HuH-7.5 (cell line): Measurements from ENCODE around the gene SNED1.

Experiments
- DNase-seq: peaks from one replicate; pipeline ENCODE4 v3.0.0; 2011; ENCODE audit warnings: low spot score

Gene SNED1

DNA sequence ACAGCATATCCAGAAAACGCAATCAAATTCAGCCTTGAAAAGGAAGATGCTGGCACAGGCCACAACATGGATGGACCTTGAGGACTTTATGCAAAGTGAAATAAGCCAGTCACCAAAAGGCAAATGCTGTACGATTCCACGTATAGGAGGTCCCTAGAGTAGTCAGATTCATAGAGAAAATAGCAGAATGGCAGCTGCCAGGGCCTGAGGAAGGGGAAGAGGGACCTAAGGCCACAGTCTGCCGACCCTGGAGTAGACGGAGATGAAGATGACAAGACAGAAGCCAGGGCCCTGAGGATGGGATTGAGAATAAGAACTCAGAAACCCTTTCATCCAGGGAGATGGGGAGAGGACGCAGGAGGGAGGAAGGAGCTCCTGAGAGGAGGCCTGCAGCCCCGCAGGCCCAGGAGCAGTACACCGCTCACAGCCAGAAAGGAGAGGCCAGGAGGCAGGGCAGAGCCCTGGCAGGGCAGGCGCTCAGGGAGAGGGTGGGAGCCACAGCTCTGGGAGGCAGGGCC, 111.7 kb downstream of the SNED1 start:
- DNase-seq: no peak

DNA sequence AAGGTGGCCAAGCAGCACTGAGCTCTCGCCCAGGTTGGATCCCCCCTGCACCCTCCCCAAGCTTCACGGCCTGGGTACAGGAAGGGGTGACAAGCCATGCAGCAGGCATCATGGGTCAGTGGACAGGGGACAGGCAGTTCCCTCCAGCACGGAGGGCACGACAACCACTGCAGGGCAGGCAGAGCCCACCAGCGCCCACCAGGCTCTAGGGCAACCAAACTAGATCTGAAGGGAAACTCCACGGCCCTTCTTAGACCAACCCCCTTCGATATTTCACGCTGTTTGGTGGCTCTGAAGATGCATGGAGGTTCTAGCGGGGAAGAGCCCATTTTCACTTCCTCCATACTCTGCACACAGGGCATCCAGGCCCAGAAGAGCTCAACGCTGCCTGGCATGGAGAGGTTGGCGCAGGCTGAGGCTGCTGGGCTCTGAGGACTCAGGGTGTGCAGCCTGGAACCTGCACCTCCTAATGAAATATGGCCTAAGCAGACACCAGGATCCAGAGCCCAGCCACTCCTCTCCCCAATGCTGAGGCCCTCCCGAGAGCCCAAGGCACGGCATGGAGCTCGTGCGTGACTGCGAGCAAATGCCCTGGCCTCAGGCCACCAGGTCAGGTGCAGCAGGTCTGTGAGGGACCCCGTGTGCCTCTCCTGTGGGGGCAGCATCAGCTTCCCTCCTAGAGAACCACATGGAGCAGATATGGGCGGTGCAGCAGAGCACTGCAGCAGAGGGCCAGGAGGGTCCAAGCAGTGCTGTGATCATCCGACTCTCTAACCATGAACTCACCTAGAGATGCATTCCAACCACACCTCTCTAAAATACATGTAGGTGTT, 112.4 kb downstream of the SNED1 start:
- DNase-seq: no peak

DNA sequence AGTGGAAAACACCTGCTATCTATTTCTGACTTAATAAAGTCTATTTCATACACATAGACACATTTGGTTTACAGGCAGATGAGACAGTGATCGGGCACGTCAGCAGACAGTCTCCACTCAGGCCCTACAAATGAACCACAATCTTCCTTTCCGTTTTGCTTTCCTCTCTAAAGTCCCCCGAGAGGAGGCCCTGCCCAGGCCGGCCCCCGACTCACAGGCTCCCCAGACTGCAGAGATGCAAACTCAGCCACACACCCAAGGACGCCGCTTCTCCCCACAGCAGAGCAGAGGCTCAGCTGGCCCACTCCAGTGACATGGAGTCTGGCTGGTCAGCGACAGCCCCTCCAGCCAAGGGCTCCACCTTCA, 113.0 kb downstream of the SNED1 start:
- DNase-seq: no peak

DNA sequence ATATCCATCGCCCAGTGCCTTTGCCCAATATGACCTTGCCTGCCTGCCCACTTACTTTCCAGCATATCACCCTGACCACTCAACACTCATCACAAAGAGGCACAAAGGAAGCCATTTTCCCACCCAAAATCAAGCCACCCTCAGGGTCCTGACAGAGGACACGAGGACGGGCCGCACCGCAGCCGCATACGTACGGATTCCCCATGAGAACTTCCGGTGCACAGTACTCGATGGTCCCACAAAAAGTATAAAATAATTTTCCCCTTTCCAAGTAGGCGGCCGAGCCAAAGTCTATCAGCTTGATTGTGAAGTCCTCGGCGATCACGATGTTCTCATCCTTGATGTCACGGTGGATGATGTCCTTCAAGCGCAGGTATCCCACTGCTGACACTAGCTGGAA, 113.6 kb downstream of the SNED1 start:
- no peak for DNase-seq

DNA sequence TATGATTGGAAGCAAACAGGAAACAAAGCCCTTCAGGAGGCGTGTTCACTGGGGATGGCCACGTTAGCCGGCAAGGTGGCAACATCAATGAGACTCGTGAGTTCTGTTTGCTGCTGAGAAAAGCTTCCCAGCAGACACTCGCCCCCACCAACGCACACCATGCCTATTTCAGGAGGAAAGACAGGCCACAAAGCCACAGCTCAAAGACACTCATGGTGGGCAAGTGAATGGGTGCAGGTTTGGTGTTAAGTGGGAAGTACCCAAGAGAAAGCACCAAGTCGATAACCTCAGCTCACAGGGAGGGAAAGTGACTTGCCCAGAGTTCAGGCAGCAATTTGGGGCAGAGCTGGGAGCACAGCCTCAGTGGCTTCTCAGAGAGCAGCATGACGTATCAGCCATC, 114.2 kb downstream of the SNED1 start:
- DNase-seq: no peak

DNA sequence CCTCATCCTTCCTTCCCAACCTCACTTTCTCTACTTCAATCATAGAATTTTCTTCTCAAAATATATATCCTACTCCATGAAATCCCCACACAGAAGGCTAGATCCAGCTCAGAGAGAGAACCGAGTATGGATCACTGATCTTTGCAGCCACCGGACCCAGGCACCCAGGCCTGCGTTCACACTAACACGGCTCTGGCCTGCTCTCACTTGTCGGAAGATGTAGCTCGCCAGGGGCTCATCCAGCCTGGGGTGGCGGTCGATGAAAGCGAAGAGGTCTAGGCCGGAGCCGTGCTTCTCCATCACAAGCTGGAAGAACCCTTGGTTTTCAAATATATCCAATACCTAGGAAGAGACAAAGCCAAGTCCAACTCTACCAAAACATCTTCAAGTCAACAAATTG, 116.4 kb downstream of the SNED1 start:
- DNase-seq: no peak

DNA sequence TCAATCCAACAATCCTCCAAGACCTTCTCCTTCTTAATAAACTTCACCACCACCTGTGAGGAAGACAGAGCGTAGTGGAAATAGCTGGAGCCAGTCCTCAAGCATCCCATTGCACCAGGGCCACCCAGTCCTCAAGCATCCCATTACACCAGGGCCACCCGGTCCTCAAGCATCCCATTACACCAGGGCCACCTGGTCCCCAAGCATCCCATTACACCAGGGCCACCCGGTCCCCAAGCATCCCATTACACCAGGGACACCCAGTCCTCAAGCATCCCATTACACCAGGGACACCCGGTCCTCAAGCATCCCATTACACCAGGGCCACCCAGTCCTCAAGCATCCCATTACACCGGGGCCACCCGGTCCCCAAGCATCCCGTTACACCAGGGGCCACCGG, 116.9 kb downstream of the SNED1 start:
- DNase-seq: no peak

DNA sequence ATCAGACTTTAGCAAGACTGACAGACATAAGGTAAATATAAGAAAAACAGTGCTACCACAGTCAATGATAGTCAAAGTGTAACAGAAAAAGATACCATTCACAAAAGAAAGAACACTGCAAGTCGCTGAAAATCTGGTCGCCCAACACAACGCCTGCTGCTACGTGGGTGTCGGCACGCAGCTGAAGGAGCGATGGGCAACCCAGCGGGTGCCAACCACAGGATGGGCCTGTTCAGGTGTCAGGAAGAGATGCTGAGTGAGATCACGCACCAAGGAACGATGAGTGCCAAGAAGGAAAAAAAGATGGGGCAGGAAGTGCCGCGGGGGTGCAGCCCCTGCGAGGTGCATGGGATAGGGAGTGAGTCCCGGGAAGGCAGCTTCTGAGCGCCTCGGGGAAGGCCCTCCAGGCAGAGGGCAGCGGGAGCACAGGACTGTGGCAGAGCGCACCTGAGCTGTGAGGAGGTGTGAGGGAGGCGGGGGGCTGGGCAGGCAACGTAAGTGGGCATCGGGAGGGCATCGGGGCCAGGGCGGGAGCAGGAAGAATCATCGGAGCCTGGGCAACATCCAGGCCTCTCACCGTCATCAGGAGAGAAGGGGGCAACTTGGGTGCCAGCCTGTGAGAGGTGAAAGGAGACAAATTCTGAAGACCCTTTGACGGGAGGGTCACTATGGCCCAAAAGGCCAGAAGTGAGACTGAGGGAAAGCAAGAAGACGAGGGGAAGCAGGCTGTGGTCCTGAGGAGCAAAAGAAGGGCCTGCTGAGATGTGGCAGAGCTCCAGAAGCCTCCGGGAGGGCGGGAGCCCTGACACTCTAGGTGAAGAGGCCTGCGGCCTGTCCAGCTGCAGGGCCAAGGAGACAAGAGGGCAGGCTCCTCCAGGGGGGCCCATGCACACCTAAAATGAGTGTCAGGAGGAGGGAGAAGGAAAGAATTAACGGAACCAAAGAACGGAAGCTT, 118.5 kb downstream of the SNED1 start:
- no peak for DNase-seq

DNA sequence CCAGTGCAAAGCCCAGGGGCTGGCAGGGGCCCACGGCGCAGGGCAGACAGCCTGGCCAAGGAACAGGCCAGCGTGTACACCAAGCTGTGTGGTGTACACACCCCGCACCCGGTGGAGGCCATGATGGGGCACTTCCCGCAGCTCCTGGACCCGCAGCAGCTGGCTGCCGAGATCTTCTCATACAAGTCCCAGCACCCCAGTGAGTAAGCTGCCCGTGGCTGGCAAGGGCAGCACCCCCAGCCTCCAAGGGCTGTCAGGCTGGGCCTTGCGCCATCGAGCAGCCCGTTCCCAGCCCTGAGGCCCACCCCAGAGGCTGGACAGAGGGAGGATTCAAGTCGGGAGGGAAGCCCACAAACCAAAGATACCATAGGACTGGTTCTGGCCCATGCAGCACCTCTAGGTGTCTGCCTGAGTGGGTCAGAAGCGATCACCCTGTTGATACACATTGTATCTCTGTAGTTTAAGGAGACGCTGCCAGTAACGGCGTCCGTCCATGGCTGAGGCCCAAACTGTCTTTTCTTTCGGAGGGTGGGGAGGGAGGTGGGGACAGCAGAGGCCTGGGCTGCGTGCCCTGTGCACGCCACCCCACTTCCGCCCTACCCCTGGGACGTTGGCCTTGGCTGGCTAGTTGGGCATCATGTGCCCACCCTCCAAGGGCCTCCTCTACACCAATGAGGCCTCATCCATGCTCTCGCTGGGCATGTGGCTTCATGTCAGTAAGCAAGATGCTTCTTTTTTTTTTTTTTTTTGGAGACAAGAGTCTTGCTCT, 120.5 kb downstream of the SNED1 start:
- DNase-seq: no peak

DNA sequence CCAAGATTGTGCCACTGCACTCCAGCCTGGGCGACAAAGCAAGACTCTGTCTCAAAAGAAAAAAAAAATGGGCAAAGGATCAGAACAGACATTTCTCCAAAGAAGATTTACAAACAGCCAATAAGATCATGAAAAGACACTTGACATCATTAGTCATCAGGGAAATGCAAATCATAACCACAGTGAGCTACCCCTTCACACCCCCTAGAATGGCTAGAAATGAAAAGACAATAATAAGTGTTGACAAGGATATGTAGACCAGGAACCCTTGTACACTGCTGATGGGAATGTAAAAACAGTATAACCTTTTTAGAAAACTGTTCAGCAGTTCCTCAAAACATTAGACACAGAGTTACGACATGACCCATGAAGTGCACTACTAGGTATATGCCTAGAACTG, 122.0 kb downstream of the SNED1 start:
- no peak for DNase-seq

DNA sequence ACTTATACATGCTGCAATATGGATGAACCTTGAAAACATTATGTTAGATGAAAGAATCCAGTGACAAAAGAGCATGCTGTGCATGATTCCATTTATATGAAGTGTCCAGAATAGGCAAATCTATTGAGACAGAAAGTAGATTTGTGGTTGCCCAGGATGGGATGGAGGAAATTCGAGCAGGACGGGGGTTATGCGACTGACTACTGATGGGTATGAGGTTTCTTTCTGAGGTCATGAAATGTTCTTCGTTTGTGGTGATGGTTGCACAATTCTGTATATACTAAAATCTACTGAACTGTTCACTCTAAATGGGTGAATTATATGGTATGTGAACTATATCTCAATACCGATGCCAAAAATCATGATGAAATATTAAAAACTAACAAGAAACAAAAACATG, 122.6 kb downstream of the SNED1 start:
- DNase-seq: no peak

DNA sequence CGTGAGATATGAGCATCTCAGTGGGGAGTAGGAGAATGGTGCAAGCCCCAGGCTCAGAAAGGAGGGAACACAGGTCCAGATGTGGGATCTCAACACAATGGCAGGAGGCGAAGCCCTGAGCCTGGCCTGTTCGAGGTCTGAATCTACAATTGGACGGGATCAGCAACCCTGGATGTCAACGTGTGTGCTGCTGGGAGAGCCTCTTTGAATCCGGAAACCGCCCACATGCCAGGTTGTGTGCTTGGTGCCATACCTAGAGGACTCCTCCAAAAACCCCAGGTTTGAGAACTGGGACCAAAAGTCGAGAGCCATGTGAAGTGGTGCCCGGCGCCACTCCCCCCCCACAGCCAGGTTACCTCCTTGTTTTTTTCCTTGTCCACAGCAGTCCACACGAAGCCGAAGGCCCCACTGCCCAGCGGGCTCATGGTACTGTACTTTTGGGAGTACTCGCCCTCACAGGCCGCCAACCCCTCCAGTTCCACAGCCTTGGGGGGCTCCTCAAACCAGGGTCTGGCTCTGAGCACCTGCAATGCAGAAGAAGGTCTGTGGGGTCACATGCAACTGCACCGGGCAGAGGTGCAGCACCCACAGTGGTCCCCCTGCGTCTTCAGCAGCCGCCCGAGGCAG, 124.1 kb downstream of the SNED1 start:
- no peak for DNase-seq

DNA sequence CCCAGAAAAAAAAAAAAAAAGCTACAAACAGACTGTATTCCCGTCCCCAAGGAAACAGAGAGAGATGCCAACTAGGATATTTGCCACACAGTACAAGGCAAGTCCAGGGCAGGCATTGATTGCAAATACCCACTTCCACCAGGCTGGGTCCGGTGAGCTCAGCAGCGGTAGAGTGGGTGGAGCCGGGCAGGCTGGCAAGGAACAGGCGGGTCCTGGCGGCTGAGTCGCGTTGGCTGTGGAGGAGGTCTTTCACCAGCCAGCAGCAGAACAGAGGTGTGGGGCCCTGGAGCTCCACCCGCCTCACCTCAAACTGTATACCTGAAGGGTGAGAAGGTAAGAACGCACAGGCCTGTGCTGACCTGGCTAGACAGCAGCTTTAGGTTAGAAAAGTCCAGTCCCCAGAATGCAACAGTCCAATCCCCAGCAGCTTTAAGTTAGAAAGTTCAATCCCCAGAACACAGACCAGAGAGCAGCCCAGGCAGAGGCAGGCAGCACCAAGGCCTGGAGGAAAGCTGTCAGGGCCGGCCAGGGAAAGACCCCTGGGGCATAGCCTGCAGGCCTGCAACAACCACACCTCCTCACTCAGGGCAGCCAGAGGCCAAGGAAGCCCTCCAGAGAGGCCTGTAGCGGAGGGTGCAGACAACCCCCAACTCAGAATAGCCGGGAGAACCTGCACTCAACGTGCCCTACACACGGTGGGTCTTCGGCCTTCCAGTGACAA, 125.6 kb downstream of the SNED1 start:
- no peak for DNase-seq

DNA sequence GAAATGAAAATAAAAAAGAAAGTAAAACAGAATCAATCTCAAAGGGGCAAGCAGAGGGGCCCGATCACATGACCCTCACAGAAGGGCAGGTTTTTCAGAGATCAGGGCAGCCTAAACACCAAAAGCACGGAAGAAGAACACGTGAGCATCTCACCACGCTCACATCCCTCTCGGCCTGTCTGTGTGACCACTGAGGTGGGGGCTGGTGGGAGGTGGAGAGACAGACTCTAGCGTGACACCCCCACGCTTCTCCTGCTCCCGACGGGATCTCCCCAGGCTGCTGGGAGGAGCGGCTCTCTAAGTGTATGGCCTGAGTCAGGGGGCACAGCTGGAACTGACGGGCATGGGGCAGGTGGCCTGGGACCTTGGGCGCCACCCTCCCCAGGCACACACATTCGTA, 127.2 kb downstream of the SNED1 start:
- DNase-seq: no peak

DNA sequence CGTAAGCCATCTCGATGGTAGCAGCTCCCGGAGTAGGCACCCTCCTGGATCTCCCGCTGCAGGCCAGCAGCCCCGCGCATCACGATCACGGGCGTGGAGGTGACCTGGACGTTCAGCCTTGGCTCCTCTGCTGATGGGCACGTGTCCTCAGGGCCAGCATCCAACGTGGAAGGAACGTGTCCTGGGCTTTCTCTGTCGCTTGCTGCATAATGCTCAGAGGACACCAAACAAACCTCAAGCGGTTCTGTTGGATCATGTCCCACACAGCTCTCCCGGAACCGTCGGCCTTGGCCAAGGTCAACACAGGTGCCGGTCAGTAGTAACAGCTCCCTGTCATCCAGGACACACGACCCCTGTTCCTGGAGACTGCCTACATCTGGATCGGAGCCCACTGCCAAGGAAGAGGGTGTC, 127.8 kb downstream of the SNED1 start:
- DNase-seq: no peak

DNA sequence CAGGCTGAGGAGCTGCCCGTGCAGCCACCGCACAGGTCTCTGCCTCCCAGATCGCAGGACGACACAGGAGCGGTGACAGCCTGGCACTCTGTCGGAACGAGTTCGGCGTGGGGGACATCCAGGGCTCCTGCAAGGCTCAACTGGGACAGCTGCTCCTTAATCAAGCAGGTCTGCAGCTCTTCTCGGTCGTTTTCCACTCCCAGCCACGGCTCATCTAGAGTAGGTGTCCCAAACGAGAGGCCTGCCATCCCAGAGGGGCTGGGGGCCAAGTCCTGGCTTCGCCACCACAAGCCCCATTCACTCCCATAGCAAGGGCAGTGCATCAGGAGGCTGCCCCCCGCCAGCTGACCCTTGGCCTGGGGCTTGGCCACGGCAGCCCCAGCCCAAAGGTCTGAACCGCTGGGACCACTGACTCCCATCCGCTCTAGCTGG, 128.4 kb downstream of the SNED1 start:
- DNase-seq: no peak

DNA sequence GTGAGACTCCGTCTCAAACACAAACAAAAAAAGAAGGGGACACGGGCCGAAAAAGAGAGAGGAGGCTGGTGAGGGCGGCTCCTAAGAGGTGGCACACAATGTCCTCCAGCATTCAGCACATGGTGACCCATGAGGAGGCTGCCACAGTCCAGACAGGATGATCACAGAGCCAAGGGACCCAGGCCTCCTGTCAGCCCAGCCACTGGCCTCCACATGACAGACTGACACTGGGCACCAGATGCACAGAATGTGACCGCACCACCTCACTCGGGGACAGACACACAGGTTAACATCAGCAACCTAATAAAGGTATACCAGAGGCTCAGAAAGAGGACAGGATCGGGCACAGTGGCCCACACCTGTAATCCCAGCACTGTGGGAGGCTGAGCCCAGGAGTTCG, 129.8 kb downstream of the SNED1 start:
- DNase-seq: no peak

DNA sequence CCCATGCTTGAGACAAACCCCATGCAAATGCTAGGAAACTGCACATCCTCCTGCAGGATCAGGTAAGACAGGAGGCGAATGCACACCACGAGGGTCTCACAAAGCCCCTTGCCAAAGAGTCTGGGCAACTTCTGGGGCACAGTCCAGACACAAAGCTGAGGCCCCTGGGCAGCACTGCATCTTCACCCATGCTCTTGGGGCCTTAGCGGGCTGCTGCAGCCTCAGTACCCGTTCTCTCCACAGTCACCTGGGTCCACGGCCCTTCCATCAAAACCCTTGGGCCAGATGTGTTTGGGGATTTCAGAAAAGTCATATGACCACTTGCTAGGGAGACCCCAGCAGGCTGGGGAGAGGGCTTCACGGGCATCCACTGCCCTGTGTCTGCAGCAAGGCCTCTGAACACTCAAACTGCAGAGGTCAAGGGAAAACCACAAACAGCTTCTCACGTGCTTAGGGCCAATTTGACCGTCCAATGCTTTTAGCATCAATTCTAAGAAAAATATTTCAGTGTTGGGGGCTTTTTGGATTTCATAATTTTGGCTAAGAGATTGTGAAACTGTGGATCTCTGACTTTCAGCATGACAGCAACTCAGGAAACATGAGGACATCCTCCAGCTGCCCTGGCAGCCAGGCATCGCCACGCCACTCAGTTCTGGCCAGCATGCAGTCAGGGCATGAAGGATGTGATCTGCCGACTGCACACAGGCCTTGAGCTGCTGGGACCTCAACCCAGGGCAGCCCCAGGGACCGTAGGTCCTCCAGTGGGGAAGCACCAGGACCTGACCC, 130.9 kb downstream of the SNED1 start:
- no peak for DNase-seq

DNA sequence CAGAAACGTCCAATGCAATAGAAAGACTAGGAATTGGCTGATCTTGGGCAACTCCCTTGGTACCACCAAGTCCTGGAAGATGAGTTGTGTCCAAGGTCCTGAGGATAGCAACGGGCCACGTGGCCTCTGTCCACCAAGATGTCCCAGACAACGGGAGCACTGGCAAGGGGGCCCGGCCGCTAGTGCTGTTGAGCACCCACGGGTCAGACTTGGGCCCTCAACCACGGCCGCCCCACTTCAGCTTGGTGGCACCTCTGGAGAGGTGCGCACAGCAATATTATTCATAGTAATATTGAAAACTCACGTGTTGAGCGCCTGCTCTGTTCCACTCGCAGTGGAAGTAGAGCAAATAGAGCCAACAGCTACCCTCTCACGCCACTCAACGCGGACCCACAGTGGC, 131.9 kb downstream of the SNED1 start:
- no peak for DNase-seq

DNA sequence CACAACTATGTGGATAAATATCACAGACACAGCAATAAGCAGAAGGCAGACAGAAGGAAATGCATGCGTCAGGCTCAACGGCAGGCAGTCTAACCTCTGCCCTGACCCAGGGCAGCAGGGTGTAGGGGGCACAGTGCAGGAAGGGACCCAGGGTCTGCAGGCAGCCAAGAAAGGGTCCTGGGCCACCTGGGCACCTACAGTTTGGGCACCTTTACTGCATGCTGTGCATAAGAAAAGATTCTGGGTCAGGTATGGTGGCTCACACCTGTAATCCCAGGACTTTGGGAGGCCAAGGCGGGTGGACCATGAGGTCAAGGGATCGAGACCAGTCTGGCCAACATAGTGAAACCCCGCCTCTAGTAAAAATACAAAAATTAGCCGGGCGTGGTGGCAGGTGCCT, 133.1 kb downstream of the SNED1 start:
- no peak for DNase-seq
